Nephron (organoid): ENCODE measurements around the gene ANKK1.

Source experiments
- H3K27ac Mint-ChIP-seq, 3 experiments: 2 replicates each; pipeline ENCODE4 v1.8.0; 2020; ENCODE audit warnings: mixed read lengths in 3 of 3, mild to moderate bottlenecking in 2 of 3, moderate library complexity in 1 of 3
- H3K27me3 Mint-ChIP-seq: 2 replicates; pipeline ENCODE4 v1.8.0; 2021; ENCODE audit warnings: low read depth, mild to moderate bottlenecking, moderate library complexity, mixed read lengths
- H3K36me3 Mint-ChIP-seq: 2 replicates; pipeline ENCODE4 v1.8.0; 2020; ENCODE audit warnings: low read depth, mixed read lengths
- H3K4me1 Mint-ChIP-seq: 2 replicates; pipeline ENCODE4 v1.8.0; 2020; ENCODE audit warnings: mixed read lengths
- H3K4me3 Mint-ChIP-seq, 3 experiments: 2 replicates each; pipeline ENCODE4 v1.8.0; 2020; ENCODE audit warnings: mild to moderate bottlenecking in 3 of 3, mixed read lengths in 3 of 3, moderate library complexity in 2 of 3
- H3K9me3 Mint-ChIP-seq: 2 replicates; pipeline ENCODE4 v1.8.0; 2020; ENCODE audit warnings: mixed read lengths
- TF ChIP-seq, protein P1 (sequence below), 3 experiments: fragments of 200-600 bp; sonication (generic); IDR thresholded peaks; one replicate each; pipeline ENCODE4 v1.5.0; 2021; ENCODE audit warnings: antibody characterized with exemption in 3 of 3; ENCODE audit not compliant: unreplicated experiment in 3 of 3

The ANKK1 gene

DNA sequence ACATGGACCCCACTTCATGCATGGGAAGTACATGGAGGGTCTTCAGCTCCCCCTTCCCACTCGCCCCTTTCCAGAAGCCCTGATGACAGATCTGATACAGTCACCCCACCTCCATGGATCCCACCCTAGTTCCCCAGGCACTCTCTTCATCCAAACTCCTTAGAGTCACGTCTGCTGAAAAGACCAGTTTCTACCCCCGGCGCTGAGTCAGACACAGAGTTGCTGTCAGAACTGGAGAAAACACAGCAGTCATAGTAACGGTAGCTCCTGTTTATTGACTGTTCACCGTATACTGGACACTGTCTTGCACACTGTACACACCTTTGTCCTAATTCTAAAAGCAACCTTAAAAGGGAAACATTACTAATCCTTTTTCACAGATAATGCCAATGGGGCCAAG lies 58.5 kb downstream of the ANKK1 start:
- H3K9me3 Mint-ChIP-seq: no peaks in the 10 kb centered on the region
- TF ChIP-seq, protein P1, sequence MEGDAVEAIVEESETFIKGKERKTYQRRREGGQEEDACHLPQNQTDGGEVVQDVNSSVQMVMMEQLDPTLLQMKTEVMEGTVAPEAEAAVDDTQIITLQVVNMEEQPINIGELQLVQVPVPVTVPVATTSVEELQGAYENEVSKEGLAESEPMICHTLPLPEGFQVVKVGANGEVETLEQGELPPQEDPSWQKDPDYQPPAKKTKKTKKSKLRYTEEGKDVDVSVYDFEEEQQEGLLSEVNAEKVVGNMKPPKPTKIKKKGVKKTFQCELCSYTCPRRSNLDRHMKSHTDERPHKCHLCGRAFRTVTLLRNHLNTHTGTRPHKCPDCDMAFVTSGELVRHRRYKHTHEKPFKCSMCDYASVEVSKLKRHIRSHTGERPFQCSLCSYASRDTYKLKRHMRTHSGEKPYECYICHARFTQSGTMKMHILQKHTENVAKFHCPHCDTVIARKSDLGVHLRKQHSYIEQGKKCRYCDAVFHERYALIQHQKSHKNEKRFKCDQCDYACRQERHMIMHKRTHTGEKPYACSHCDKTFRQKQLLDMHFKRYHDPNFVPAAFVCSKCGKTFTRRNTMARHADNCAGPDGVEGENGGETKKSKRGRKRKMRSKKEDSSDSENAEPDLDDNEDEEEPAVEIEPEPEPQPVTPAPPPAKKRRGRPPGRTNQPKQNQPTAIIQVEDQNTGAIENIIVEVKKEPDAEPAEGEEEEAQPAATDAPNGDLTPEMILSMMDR (IDR thresholded peaks at IDR 0.05; ENCODE audit: unreplicated experiment in 3 of 3): no peak
- no peak overlapping the region for H3K27ac Mint-ChIP-seq
- H3K4me1 Mint-ChIP-seq: no peaks in the 10 kb centered on the region
- no peaks in the 10 kb centered on the region for H3K36me3 Mint-ChIP-seq
- H3K4me3 Mint-ChIP-seq: no peak overlapping the region
- peaks cover 66% of the 10 kb centered on the region for H3K27me3 Mint-ChIP-seq

DNA sequence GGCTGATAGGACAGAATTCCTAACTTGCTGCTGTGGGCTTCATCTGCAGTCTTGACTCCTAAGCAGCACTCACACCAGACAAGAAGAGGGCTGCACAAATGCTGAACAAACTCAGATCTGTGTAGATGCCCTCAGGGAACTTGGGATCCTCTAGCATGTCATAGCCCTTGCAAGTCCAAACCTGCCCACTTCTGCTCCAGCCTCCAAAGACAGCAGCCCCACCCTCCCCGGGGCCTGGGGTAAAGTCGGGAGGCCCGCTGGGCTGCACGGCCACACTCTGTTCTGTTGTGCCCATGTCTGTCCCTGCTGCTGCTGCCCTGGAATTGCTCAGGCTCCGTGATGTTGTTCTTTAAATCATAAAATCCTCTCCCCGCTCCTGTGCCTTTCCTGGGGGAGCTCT lies 59.4 kb downstream of the ANKK1 start:
- TF ChIP-seq, protein P1 (IDR thresholded peaks at IDR 0.05; ENCODE audit: unreplicated experiment in 3 of 3): no peak
- Mint-ChIP-seq H3K27ac (no peak overlapping the region), H3K4me3 (no peak overlapping the region), H3K27me3 (peaks cover 65% of the 10 kb centered on the region), H3K9me3 (no peaks in the 10 kb centered on the region), H3K36me3 (no peaks in the 10 kb centered on the region), H3K4me1 (no peaks in the 10 kb centered on the region)

DNA sequence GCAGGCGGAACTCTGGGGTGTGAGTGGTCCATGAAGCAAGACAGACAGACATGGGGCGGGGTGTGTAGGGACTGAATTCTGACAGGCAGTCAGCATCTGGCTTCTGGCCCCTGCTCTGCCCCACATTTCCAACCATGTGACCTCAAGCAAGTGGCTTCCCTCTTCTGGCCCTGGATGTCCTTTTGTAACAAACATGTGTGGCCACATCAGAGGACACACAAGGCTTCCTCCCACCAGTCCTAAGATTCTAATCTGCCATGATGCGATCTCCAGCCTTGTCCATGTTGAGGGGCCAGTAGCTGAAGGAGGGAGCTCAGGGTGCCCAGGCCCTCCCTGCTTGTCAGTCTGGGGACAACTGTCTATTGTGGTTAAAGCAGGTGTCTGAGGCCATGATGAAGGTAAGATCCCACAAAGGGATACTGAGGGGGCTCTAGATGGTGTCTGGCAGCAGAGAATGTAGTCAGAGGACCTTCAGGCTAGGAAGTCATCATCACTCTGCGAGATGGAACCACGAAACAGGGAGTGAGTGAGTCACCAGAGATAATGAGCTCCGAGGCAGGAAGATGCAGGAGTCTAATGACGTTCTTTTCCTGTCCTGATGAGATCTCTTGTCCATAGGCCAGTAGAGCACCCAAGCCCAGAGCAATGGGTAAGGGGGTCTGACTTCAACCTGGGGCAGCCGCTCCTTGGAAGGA lies 60.2 kb downstream of the ANKK1 start:
- Mint-ChIP-seq H3K27me3 (peaks cover 57% of the 10 kb centered on the region), H3K9me3 (no peaks in the 10 kb centered on the region), H3K36me3 (no peaks in the 10 kb centered on the region), H3K4me1 (no peaks in the 10 kb centered on the region), H3K4me3 (no peak overlapping the region), H3K27ac (no peak overlapping the region)
- TF ChIP-seq, protein P1 (IDR thresholded peaks at IDR 0.05; ENCODE audit: unreplicated experiment in 3 of 3): no peak

DNA sequence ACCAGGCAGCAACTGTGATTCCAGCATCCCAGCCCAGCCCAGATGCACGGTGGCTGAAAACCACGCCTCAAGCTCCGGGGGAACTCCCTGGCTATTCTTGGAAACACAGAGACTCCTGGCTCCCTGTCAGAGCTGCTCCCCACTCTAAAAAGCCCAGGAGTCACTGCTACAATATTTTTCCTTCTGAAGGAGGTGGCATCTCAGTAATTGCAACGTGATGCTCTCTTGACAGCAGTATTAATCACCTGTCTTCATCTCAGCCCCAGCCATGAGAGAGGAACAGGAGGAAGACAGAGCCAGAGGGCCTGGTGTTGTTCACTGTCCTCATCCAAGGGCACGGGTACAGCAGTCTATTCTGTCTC lies 60.7 kb downstream of the ANKK1 start:
- no peaks in the 10 kb centered on the region for H3K9me3 Mint-ChIP-seq
- no peak overlapping the region for H3K4me3 Mint-ChIP-seq
- no peak overlapping the region for H3K27ac Mint-ChIP-seq
- TF ChIP-seq, protein P1 (IDR thresholded peaks at IDR 0.05; ENCODE audit: unreplicated experiment in 3 of 3): no peak
- no peaks in the 10 kb centered on the region for H3K4me1 Mint-ChIP-seq
- H3K27me3 Mint-ChIP-seq: peaks cover 53% of the 10 kb centered on the region
- no peaks in the 10 kb centered on the region for H3K36me3 Mint-ChIP-seq

DNA sequence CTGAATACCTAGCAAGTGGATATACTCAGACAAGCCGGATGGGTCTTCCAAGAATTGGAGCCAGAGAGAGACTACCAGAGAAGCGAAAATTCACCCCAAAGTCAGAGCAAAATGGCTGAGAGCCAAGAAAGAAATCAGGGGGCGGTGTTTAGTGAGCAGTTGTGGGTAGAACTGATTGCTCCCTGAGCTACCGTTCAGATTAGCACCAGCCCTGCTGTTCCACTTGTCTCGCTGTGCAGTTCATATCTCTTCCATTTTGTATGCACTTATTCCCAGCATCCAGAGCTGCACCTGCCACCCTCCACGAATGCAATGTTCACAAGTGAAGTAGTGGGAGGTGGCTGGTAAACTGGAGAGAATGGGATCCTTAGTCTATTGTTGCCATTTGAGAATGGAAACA lies 62.2 kb downstream of the ANKK1 start:
- TF ChIP-seq, protein P1 (IDR thresholded peaks at IDR 0.05; ENCODE audit: unreplicated experiment in 3 of 3): no peak
- Mint-ChIP-seq H3K9me3 (no peaks in the 10 kb centered on the region), H3K27ac (no peak overlapping the region), H3K4me3 (no peak overlapping the region), H3K27me3 (peaks cover 43% of the 10 kb centered on the region), H3K4me1 (no peaks in the 10 kb centered on the region), H3K36me3 (no peaks in the 10 kb centered on the region)
